ENCODE results near the gene CACNA2D2.

DNA sequence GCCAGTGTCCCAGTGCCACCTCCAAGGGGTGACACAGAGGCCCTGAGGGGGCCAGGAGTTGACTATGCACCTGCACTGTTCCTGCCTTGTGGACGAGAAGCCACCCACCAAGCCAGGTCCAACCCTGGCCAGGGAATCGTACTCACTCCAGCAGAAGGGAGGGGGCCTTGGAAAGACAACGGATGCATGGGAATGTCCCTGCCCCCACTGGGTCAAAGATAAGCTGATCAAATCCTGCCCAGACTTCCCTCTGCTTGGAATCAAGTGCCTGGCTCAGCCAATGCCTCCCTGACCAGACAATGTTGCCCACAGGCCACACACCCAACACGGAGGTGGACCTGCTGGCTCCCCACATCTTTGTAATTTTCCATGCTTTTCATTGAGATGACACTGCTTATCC is 23.9 kb downstream of the CACNA2D2 start:
- TF ChIP-seq ZNF396 (CRISPR knock-in tag; IDR thresholded peaks at IDR 0.05; ENCODE audit: borderline replicate concordance) (no peak), NFE2L1 (CRISPR knock-in tag; IDR thresholded peaks at IDR 0.05) (no peak), ZNF532 (CRISPR knock-in tag; IDR thresholded peaks at IDR 0.05; ENCODE audit: borderline replicate concordance) (no peak)
